ENCODE results near the gene PRR33. TPM values are rescaled to one million over a fixed set of nuclear protein-coding genes. Genes with fewer than 3 reads are reported as not detected.

PRR33 gene
- total and polyA plus RNA-seq, 11 donors: 0.08 to 5.1 (median 2.4) TPM

DNA sequence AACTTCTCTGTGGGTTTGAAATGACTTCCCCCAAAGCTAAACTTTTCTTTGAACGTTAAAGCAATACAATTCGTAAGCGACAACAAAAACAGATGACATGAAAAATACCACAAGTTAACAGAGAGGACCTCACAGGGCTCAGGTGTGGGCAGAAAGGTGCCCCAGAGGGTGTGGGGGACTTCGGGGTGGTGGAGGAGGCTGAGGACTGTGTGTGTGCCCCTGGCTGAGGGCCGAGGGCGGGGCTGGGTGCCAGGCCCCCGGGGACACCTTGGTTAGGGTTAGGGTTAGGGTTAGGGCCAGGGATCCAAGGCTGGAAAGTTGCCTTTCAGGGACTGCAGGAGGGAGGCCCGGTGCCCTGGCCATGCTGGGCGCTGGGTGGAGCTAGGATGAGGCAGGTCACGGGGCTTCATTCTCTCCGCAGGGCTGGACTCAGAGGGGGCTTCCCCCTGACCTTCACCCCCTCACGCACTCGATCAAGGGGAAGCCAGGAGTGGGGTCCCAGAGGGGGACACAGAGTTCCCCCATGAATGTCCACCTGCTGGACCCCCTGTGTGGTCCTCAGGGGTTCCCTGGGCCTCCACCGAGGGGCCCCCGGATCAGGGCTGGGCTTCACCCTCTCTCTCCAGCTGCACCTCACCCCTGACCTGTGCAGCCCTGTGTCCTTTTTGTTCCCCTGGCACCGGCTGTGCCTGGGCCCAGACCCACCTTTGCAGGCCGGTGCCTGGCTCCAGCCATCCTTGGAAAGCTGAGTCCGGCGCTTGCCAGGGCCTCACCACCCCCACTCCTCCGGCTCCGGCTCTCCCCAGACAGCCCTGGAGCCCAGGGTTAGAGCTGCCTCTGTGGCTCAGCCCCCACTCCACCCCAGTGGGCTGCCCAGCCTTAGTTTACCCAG lies 45.9 kb downstream of the PRR33 start:
- TF ChIP-seq, protein P1, sequence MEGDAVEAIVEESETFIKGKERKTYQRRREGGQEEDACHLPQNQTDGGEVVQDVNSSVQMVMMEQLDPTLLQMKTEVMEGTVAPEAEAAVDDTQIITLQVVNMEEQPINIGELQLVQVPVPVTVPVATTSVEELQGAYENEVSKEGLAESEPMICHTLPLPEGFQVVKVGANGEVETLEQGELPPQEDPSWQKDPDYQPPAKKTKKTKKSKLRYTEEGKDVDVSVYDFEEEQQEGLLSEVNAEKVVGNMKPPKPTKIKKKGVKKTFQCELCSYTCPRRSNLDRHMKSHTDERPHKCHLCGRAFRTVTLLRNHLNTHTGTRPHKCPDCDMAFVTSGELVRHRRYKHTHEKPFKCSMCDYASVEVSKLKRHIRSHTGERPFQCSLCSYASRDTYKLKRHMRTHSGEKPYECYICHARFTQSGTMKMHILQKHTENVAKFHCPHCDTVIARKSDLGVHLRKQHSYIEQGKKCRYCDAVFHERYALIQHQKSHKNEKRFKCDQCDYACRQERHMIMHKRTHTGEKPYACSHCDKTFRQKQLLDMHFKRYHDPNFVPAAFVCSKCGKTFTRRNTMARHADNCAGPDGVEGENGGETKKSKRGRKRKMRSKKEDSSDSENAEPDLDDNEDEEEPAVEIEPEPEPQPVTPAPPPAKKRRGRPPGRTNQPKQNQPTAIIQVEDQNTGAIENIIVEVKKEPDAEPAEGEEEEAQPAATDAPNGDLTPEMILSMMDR (IDR thresholded peaks at IDR 0.05): no peak
- no peak for TF ChIP-seq POLR2A (IDR thresholded peaks at IDR 0.05)
- WGBS, 4 donors: 84 to 91% (median 89%) methylated on average over 21 of the region's 21 CpGs
- no peaks in the 10 kb centered on the region for H3K9me3 ChIP-seq
- H3K27ac ChIP-seq: peak overlapping the region in 2 of 12 donors; percentile 51 to 68
- H3K4me1 ChIP-seq: peaks cover 0 to 58% (median 17%) of the 10 kb centered on the region in 12 donors
- peak in 1 of 5 donors; percentile 59 for DNase-seq
- H3K36me3 ChIP-seq: no peaks in the 10 kb centered on the region
- no peaks in the 10 kb centered on the region for H3K27me3 ChIP-seq
- H3K4me3 ChIP-seq: no peak overlapping the region
- no peak for ATAC-seq
- intact Hi-C loops (cut with DNase I): loop anchor here in 1 of 10 donors (10.0 kb wide), 1 partner anchor 79 kb away; no protein-coding TSS in a partner anchor

DNA sequence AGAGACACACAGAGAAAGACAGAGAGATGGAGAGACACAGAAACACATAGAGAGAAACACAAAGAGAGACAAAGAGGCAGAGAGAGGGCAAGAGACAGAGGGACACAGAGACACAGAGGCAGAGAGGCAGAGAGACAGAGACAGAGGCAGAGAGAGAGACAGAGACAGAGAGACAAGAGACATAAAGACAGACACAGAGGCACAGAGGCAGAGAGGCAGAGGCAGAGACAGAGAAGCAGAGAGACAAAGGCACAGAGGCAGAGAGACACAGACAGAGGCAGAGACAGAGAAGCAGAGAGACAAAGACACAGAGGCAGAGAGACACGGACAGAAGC lies 46.6 kb downstream of the PRR33 start:
- intact Hi-C loops (cut with DNase I): loop anchor here in 1 of 10 donors (10.0 kb wide), 1 partner anchor 80 kb away; no protein-coding TSS in a partner anchor
- H3K27me3 ChIP-seq: no peaks in the 10 kb centered on the region
- H3K27ac ChIP-seq: peak overlapping the region in 7 of 12 donors; percentile 19 to 68 (median 54)
- ATAC-seq (no peak), DNase-seq (no peak)
- whole genome bisulfite sequencing, 4 donors: 90 to 94% (median 92%) methylated on average over 1 of the region's 1 CpG
- no peaks in the 10 kb centered on the region for H3K36me3 ChIP-seq
- H3K4me3 ChIP-seq: no peak overlapping the region
- TF ChIP-seq POLR2A (IDR thresholded peaks at IDR 0.05): no peak
- TF ChIP-seq, protein P1 (IDR thresholded peaks at IDR 0.05): no peak
- H3K4me1 ChIP-seq: peaks cover 0 to 59% (median 17%) of the 10 kb centered on the region in 12 donors
- H3K9me3 ChIP-seq: no peaks in the 10 kb centered on the region

DNA sequence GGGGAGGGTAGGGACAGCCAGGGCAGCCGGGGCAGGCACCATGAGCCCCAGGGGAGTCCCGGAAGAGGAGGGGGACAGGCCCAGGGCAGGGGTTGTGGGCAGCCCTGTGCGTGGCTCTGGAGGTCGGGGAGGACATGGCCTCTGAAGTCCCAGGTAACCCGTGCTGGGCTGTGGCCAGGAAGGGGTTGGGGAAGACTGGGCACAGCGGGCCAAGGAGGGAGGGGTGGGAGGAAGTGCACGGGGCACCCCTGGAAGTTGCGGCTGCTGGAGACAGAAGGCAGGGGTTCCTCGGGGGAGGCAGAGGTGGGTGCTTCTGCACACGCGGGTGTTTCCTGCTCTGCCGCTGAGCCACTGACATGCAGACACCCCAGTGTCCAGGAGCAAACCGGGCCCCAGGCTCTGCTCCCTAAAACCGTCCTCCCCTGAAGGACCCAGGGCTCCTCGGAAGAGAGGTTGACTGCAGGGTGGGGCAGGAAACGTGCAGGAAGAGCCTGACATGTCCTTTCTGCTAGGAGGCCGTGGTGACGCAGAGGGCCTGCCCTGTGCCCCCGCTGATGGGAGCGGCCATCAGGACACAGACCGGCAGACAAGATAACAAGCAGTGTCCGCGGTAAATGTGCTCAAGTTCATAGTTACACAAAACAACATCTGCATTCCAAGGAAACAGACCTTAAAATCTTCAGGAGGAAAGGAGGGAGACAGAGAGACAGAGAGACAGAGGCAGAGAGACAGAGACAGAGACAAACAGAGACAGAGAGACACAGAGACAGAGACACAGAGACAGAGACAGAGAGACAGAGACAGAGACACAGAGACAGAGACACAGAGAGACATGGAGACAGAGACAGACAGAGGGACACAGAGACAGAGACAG lies 47.2 kb downstream of the PRR33 start:
- intact Hi-C loops (cut with DNase I): loop anchor here in 5 of 10 donors (5.0 to 10.0 kb wide), 3 partner anchors 38 to 303 kb away; no protein-coding TSS in a partner anchor

More for the DNA sequence above, 47.2 kb downstream of the PRR33 start:
- 47 to 62% (median 61%) methylated on average over 22 to 23 of the region's 23 CpGs for WGBS, 4 donors
- ATAC-seq: peak; percentile 5 to 73 (median 18)
- TF ChIP-seq, protein P1 (IDR thresholded peaks at IDR 0.05): no peak
- TF ChIP-seq POLR2A (IDR thresholded peaks at IDR 0.05): peak in 1 of 2 donors; percentile 13
- Histone ChIP-seq H3K9me3 (no peaks in the 10 kb centered on the region), H3K4me1 (peaks cover 0 to 58% (median 17%) of the 10 kb centered on the region in 12 donors), H3K4me3 (peak overlapping the region in 1 of 12 donors; percentile 7), H3K27ac (peak overlapping the region in 11 of 12 donors; percentile 15 to 68 (median 51)), H3K27me3 (no peaks in the 10 kb centered on the region), H3K36me3 (no peaks in the 10 kb centered on the region)
- peak in 4 of 5 donors; percentile 67 to 83 (median 73) for DNase-seq

Data from heart left ventricle (tissue), 16 donors.